CD14-positive monocyte (primary cell): ENCODE data around the gene BOC. TPM values are rescaled to one million over a fixed set of nuclear protein-coding genes. Genes with fewer than 3 reads are reported as not detected.

ENCODE experiments used
- DNase-seq, 3 donors: peaks; one replicate each; pipeline ENCODE4 v3.0.0-alpha.2; 2011 to 2022
- H2AFZ ChIP-seq: 2 replicates; pipeline ENCODE4 v1.6.0; 2012; ENCODE audit warnings: mild to moderate bottlenecking, low read depth, low read length, inconsistent platforms; ENCODE audit not compliant: insufficient read depth, poor library complexity, severe bottlenecking
- H3K27ac ChIP-seq, 2 donors: 1 replicate in 1 of 2; 2 replicates in 1 of 2; pipeline ENCODE4 v1.5.1; 2012 to 2013; ENCODE audit warnings: low read length in 2 of 2, control low read depth in 1 of 2, inconsistent platforms in 1 of 2, low read depth in 1 of 2, mild to moderate bottlenecking in 1 of 2
- H3K27me3 ChIP-seq, 2 donors: one replicate each; pipeline versions ENCODE4 v1.6.0 to v1.6.1; 2011 to 2013; ENCODE audit warnings: low read length in 2 of 2; ENCODE audit not compliant: control insufficient read depth in 2 of 2, insufficient read depth in 2 of 2
- H3K36me3 ChIP-seq, 2 donors: replicated peaks in 1 of 2; 1 replicate in 1 of 2; 2 replicates in 1 of 2; pipeline versions ENCODE4 v1.5.1 to v1.6.1; 2012 to 2013; ENCODE audit warnings: low read length in 2 of 2, control low read depth in 1 of 2, inconsistent platforms in 1 of 2, mild to moderate bottlenecking in 1 of 2; ENCODE audit not compliant: insufficient read depth in 2 of 2, control insufficient read depth in 1 of 2
- H3K4me1 ChIP-seq, 2 donors: 1 replicate in 1 of 2; 2 replicates in 1 of 2; pipeline versions ENCODE4 v1.5.1 to v1.6.1; 2012 to 2013; ENCODE audit warnings: low read length in 2 of 2, control low read depth in 1 of 2, inconsistent platforms in 1 of 2, mild to moderate bottlenecking in 1 of 2, moderate library complexity in 1 of 2; ENCODE audit not compliant: insufficient read depth in 2 of 2, control insufficient read depth in 1 of 2
- H3K4me2 ChIP-seq: replicated peaks from 2 replicates; pipeline ENCODE3; 2012; ENCODE audit warnings: low read length, moderate library complexity, mild to moderate bottlenecking; ENCODE audit not compliant: poor library complexity, severe bottlenecking; ENCODE audit errors: extremely low read depth
- H3K4me3 ChIP-seq, 3 experiments: fragments of 200-600 bp in 1 of 3; sonication (generic) in 1 of 3; replicated peaks in 1 of 3; 1 replicate in 2 of 3; 2 replicates in 1 of 3; pipeline ENCODE4 v1.5.1; 2011 to 2013; ENCODE audit warnings: low read length in 3 of 3, mild to moderate bottlenecking in 3 of 3, control low read depth in 2 of 3, low read depth in 2 of 3, inconsistent platforms in 1 of 3, moderate library complexity in 1 of 3
- H3K79me2 ChIP-seq: 2 replicates; pipeline ENCODE4 v1.6.0; 2012; ENCODE audit warnings: mild to moderate bottlenecking, control low read depth, inconsistent platforms, low read length, moderate library complexity; ENCODE audit not compliant: insufficient read depth
- H3K9ac ChIP-seq: 2 replicates; pipeline ENCODE4 v1.6.0; 2017; ENCODE audit warnings: low read length, mild to moderate bottlenecking; ENCODE audit not compliant: insufficient read depth, poor library complexity, severe bottlenecking
- H3K9me3 ChIP-seq, 2 donors: replicated peaks in 1 of 2; 1 replicate in 1 of 2; 2 replicates in 1 of 2; pipeline versions ENCODE4 v1.5.1 to v1.6.1; 2012 to 2013; ENCODE audit warnings: low read length in 2 of 2, control low read depth in 1 of 2; ENCODE audit not compliant: control insufficient read depth in 1 of 2, insufficient read depth in 1 of 2
- H4K20me1 ChIP-seq: 2 replicates; pipeline ENCODE4 v1.6.0; 2012; ENCODE audit warnings: mild to moderate bottlenecking, low read length, control low read depth, moderate library complexity; ENCODE audit not compliant: insufficient read depth
- H3K27ac Mint-ChIP-seq, 7 donors: one replicate each; pipeline ENCODE4 v1.8.0; 2020; ENCODE audit warnings: mild to moderate bottlenecking in 7 of 7, mixed read lengths in 7 of 7, moderate library complexity in 6 of 7, inconsistent platforms in 2 of 7
- H3K27me3 Mint-ChIP-seq, 3 donors: one replicate each; pipeline ENCODE4 v1.8.0; 2021 to 2022; ENCODE audit warnings: low read depth in 3 of 3, mild to moderate bottlenecking in 3 of 3, mixed read lengths in 3 of 3, moderate library complexity in 3 of 3, inconsistent platforms in 1 of 3
- H3K36me3 Mint-ChIP-seq, 2 donors: one replicate each; pipeline ENCODE4 v1.8.0; 2020; ENCODE audit warnings: mixed read lengths in 2 of 2, inconsistent platforms in 1 of 2, mild to moderate bottlenecking in 1 of 2
- H3K4me1 Mint-ChIP-seq: one replicate; pipeline ENCODE4 v1.8.0; 2020; ENCODE audit warnings: mild to moderate bottlenecking, mixed read lengths
- H3K4me3 Mint-ChIP-seq, 2 donors: one replicate each; pipeline ENCODE4 v1.8.0; 2020; ENCODE audit warnings: mild to moderate bottlenecking in 2 of 2, mixed read lengths in 2 of 2, moderate library complexity in 1 of 2
- H3K9me3 Mint-ChIP-seq, 7 donors: one replicate each; pipeline ENCODE4 v1.8.0; 2020 to 2022; ENCODE audit warnings: mixed read lengths in 7 of 7, mild to moderate bottlenecking in 6 of 7, moderate library complexity in 6 of 7, inconsistent platforms in 2 of 7
- CTCF ChIP-seq: fragments of 200-600 bp; IDR thresholded peaks from one replicate; pipeline ENCODE4 v1.8.0; 2022; ENCODE audit warnings: antibody characterized with exemption, mild to moderate bottlenecking
- whole genome bisulfite sequencing: methylation state at CpG from one replicate; pipeline ENCODE4 v1.1.5; 2013; ENCODE audit warnings: missing lambda C conversion rate; ENCODE audit not compliant: insufficient coverage; 5-methylcytosine and 5-hydroxymethylcytosine counted together
- intact Hi-C, 2 donors: fragments of 100-400 bp; cut with micrococcal nuclease; formaldehyde crosslinking; loops; one replicate each; pipeline versions ENCODE4 v1.15.0 to v1.15.1; 2023
- polyA plus RNA-seq, 3 donors: library from polyadenylated mRNA; depleted of rRNA in 1 of 3; unstranded in 2 of 3; stranded (reverse) in 1 of 3; fragments of 300-500 nt in 2 of 3; fragments of >200 nt in 1 of 3; fragmentation: Illumina TruSeq in 2 of 3; gene quantifications; 1 replicate in 2 of 3; 2 replicates in 1 of 3; pipeline ENCODE4 v1.2.3, GENCODE V29; 2012 to 2021

The BOC gene
- polyA plus RNA-seq, 3 donors, result not detected

- no peaks in the 10 kb centered on the region for H3K36me3 Mint-ChIP-seq
- 100% methylated on average over 2 of the region's 2 CpGs for WGBS
These were observed 50.9 kb downstream of the BOC start for GRCh38 chr3:113262304-113262665.

DNA sequence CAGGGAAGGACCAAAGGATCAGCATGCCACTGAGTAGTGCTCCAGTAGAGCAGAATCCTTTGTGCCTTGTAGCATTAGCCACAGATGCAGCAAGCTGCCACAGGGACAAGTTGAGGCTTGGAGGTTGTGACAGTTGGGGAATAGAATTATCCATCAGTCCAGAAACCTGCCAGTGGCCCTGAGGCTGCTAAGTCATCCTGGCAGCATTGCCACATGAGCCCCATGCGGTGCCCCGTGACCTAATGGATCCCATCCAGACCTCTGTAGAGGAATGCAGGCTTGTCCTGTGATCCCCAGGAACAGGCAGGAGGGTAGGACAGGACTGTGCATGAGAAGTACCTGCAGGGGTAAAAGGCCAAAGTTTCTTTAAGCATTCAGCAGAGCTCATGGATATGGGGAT is 51.7 kb downstream of the BOC start:
- Mint-ChIP-seq H3K9me3 (no peaks in the 10 kb centered on the region), H3K27ac (no peak overlapping the region), H3K36me3 (no peaks in the 10 kb centered on the region), H3K4me1 (no peaks in the 10 kb centered on the region), H3K4me3 (no peak overlapping the region), H3K27me3 (peaks cover 0 to 12% (median 2%) of the 10 kb centered on the region in 3 donors)
- H3K4me2 ChIP-seq, result no peak overlapping the region
- H3K79me2 ChIP-seq, result no peaks in the 10 kb centered on the region
- intact Hi-C loops, result no loop called here
- no peaks in the 10 kb centered on the region for H3K27me3 ChIP-seq
- no peaks in the 10 kb centered on the region for H4K20me1 ChIP-seq
- H3K4me3 ChIP-seq, result no peak overlapping the region
- no peak for DNase-seq
- H3K4me1 ChIP-seq, result no peaks in the 10 kb centered on the region
- H3K27ac ChIP-seq, result no peak overlapping the region
- WGBS, result 90% methylated on average over 2 of the region's 2 CpGs
- H3K36me3 ChIP-seq, result no peaks in the 10 kb centered on the region
- TF ChIP-seq CTCF, result no peak
- no peak overlapping the region for H2AFZ ChIP-seq
- no peak overlapping the region for H3K9ac ChIP-seq
- no peaks in the 10 kb centered on the region for H3K9me3 ChIP-seq

More at GRCh38 chr3:113262304-113262665, 50.9 kb downstream of the BOC start:
- Mint-ChIP-seq H3K27ac (no peak overlapping the region), H3K9me3 (no peaks in the 10 kb centered on the region), H3K27me3 (peaks cover 0 to 12% (median 2%) of the 10 kb centered on the region in 3 donors), H3K4me1 (no peaks in the 10 kb centered on the region), H3K4me3 (no peak overlapping the region)
- intact Hi-C loops, result no loop called here
- Histone ChIP-seq H3K9me3 (no peaks in the 10 kb centered on the region), H2AFZ (no peak overlapping the region), H4K20me1 (no peaks in the 10 kb centered on the region), H3K4me1 (no peaks in the 10 kb centered on the region), H3K36me3 (no peaks in the 10 kb centered on the region), H3K4me3 (no peak overlapping the region), H3K79me2 (no peaks in the 10 kb centered on the region), H3K9ac (no peak overlapping the region), H3K27me3 (no peaks in the 10 kb centered on the region), H3K4me2 (no peak overlapping the region), H3K27ac (no peak overlapping the region)
- no peak for DNase-seq
- no peak for TF ChIP-seq CTCF
